ENCODE measurements around the gene ADAD1. TPM values are rescaled to one million over a fixed set of nuclear protein-coding genes. Genes with fewer than 3 reads are reported as not detected.

Gene ADAD1
- total and polyA plus RNA-seq, 2 donors (not counting 3 experiments of a cell fraction or from before 2014, with no cell fraction given): not detected

DNA sequence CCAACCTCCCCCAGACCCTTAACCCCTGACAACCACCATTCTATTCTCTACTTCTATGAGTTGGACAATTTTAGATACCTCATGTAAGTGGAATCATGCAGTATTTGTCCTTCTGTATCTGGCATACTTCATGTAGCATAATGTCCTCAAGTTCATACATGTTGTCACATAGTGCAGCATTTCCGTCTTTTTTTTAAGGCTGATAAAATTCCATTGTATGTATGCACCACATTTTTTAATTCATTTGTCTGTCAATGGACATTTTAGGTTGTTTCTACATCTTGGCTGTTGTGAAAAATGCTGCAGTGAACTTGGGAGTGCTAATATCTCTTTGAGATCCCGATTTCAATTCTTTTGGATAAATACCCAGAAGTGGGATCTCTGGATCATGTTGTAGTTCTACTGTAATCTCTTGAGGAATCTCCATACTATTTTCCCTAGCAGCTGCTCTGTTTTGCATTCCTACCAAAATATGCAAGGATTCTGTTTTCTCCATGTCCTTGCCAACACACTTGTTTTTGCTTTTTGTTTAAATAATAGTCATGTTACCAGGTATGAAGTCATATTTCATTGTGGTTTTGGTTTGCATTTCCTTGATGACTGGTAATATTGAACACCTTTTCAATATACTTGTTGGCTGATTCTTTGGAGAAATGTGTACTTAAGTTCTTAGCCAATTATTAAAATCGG is 48.8 kb upstream of the ADAD1 start:
- dilution Hi-C loops (cut with MboI; ENCODE audit: extremely low pct_ligation_motif_present, low sequenced_read_pairs): no loop called here
- TF ChIP-seq GATA2 (IDR thresholded peaks at IDR 0.05; ENCODE audit: insufficient read depth, insufficient read length, low read depth, low read length) (no peak), FOS (IDR thresholded peaks at IDR 0.05; ENCODE audit: borderline replicate concordance, insufficient read depth, low read length) (no peak), POLR2AphosphoS5 (IDR thresholded peaks at IDR 0.05; ENCODE audit: insufficient read depth, low read depth, low read length) (no peak), POLR2A (IDR thresholded peaks at IDR 0.05; ENCODE audit: low read depth, low read length) (no peak), EZH2 (IDR thresholded peaks at IDR 0.05; ENCODE audit: borderline replicate concordance, low read depth, low read length, severe bottlenecking) (no peak), JUN (IDR thresholded peaks at IDR 0.05; ENCODE audit: borderline replicate concordance, insufficient read depth, insufficient read length, low read depth) (no peak)
- TF ChIP-seq, protein P1, sequence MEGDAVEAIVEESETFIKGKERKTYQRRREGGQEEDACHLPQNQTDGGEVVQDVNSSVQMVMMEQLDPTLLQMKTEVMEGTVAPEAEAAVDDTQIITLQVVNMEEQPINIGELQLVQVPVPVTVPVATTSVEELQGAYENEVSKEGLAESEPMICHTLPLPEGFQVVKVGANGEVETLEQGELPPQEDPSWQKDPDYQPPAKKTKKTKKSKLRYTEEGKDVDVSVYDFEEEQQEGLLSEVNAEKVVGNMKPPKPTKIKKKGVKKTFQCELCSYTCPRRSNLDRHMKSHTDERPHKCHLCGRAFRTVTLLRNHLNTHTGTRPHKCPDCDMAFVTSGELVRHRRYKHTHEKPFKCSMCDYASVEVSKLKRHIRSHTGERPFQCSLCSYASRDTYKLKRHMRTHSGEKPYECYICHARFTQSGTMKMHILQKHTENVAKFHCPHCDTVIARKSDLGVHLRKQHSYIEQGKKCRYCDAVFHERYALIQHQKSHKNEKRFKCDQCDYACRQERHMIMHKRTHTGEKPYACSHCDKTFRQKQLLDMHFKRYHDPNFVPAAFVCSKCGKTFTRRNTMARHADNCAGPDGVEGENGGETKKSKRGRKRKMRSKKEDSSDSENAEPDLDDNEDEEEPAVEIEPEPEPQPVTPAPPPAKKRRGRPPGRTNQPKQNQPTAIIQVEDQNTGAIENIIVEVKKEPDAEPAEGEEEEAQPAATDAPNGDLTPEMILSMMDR (IDR thresholded peaks at IDR 0.05; ENCODE audit: extremely low read depth in 1 of 2, insufficient read depth in 1 of 2, low read depth in 1 of 2, low read length in 2 of 2): no peak
- TF ChIP-seq, protein P2, sequence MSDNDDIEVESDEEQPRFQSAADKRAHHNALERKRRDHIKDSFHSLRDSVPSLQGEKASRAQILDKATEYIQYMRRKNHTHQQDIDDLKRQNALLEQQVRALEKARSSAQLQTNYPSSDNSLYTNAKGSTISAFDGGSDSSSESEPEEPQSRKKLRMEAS (IDR thresholded peaks at IDR 0.05; ENCODE audit: insufficient read depth, insufficient read length): no peak

More for the DNA sequence above, 48.8 kb upstream of the ADAD1 start:
- H2AFZ ChIP-seq (ENCODE audit: low read depth, low read length): no peak overlapping the region
- no peak overlapping the region for H3K4me2 ChIP-seq (ENCODE audit: insufficient read depth, low read length)
- no peaks in the 10 kb centered on the region for H3K9me3 ChIP-seq (replicated peaks; ENCODE audit: control insufficient read depth, insufficient read depth, low read length)
- intact Hi-C loops (cut with micrococcal nuclease): no loop called here
- H3K36me3 ChIP-seq (ENCODE audit: control insufficient read depth in 2 of 2, extremely low read depth in 1 of 2, insufficient read depth in 2 of 2, low read length in 2 of 2): peaks cover 1 to 6% of the 10 kb centered on the region in 2 experiments
- H3K4me1 ChIP-seq (ENCODE audit: control insufficient read depth, extremely low read depth, insufficient read depth, low read length): no peaks in the 10 kb centered on the region
- no peak overlapping the region for H3K9ac ChIP-seq (replicated peaks; ENCODE audit: extremely low read depth, insufficient read depth, low read length)
- DNase-seq (ENCODE audit: low read depth, low spot score): no peak
- no peaks in the 10 kb centered on the region for H4K20me1 ChIP-seq (replicated peaks; ENCODE audit: control insufficient read depth, extremely low read depth, insufficient read depth, low read length)
- POLR2A ChIA-PET: no interaction called here
- no peak for FAIRE-seq
- BruUV-seq (replicated peaks): no TSS peak
- no peak overlapping the region for H3K27ac ChIP-seq (ENCODE audit: insufficient read depth, low read depth, low read length)
- no peaks in the 10 kb centered on the region for H3K79me2 ChIP-seq (ENCODE audit: control insufficient read depth, insufficient read depth, low read length)
- no peak overlapping the region for H3K4me3 ChIP-seq (replicated peaks in 1 of 3; ENCODE audit: insufficient read depth in 1 of 3, low read depth in 1 of 3, low read length in 3 of 3)
- peaks cover 3% of the 10 kb centered on the region for H3K9me1 ChIP-seq (replicated peaks; ENCODE audit: control insufficient read depth, extremely low read depth, insufficient read depth, low read length)
- no peaks in the 10 kb centered on the region for H3K27me3 ChIP-seq (ENCODE audit: control insufficient read depth in 2 of 2, insufficient read depth in 2 of 2, low read length in 2 of 2)
- CTCF ChIA-PET: no interaction called here

Data from endothelial cell of umbilical vein (primary cell).